Astrocyte (in vitro differentiated cells and primary cell): ENCODE results near the gene ZNF516. TPM values are rescaled to one million over a fixed set of nuclear protein-coding genes. Genes with fewer than 3 reads are reported as not detected.

ENCODE experiments used
- DNase-seq: peaks from one replicate; pipeline ENCODE4 v3.0.0-alpha.2; 2010; ENCODE audit warnings: low read depth
- FAIRE-seq: peaks from 2 replicates; lab custom pipeline; 2011; peaks lifted over from hg19 to GRCh38; lab: Jason Lieb, UNC
- H2AFZ ChIP-seq: 2 replicates; pipeline ENCODE4 v1.6.0; 2012; ENCODE audit warnings: low read depth, low read length, inconsistent platforms
- H3K27ac ChIP-seq: 2 replicates; pipeline ENCODE4 v1.5.1; 2011; ENCODE audit warnings: low read depth, low read length, inconsistent platforms
- H3K27me3 ChIP-seq: 2 replicates; pipeline ENCODE4 v1.6.0; 2011; ENCODE audit warnings: low read length, inconsistent platforms; ENCODE audit not compliant: insufficient read depth
- H3K36me3 ChIP-seq: 2 replicates; pipeline ENCODE4 v1.5.1; 2011; ENCODE audit warnings: low read length, inconsistent platforms; ENCODE audit not compliant: insufficient read depth
- H3K4me1 ChIP-seq: 2 replicates; pipeline ENCODE4 v1.5.1; 2011; ENCODE audit warnings: low read length, inconsistent platforms; ENCODE audit not compliant: insufficient read depth
- H3K4me2 ChIP-seq: 2 replicates; pipeline ENCODE4 v1.6.0; 2012; ENCODE audit warnings: low read length, inconsistent platforms
- H3K4me3 ChIP-seq: 2 replicates; pipeline ENCODE4 v1.5.1; 2011; ENCODE audit warnings: low read depth, mild to moderate bottlenecking, low read length, inconsistent platforms; ENCODE audit not compliant: insufficient read depth
- H3K79me2 ChIP-seq: 2 replicates; pipeline ENCODE4 v1.6.0; 2012; ENCODE audit warnings: mild to moderate bottlenecking, low read length, inconsistent platforms; ENCODE audit not compliant: insufficient read depth
- H3K9ac ChIP-seq: 2 replicates; pipeline ENCODE4 v1.6.0; 2012; ENCODE audit warnings: mild to moderate bottlenecking, low read length, inconsistent platforms
- H3K9me3 ChIP-seq: 2 replicates; pipeline ENCODE4 v1.5.1; 2012; ENCODE audit warnings: low read depth, mild to moderate bottlenecking, low read length, inconsistent platforms; ENCODE audit not compliant: insufficient read depth
- H4K20me1 ChIP-seq: 2 replicates; pipeline ENCODE4 v1.6.0; 2012; ENCODE audit warnings: low read length, inconsistent platforms; ENCODE audit not compliant: insufficient read depth
- H3K27ac Mint-ChIP-seq: one replicate; pipeline ENCODE4 v1.8.0; 2021; ENCODE audit warnings: mild to moderate bottlenecking, mixed read lengths; ENCODE audit not compliant: unreplicated experiment
- H3K27me3 Mint-ChIP-seq: one replicate; pipeline ENCODE4 v1.8.0; 2021; ENCODE audit warnings: low read depth, mixed read lengths; ENCODE audit not compliant: unreplicated experiment
- H3K36me3 Mint-ChIP-seq: one replicate; pipeline ENCODE4 v1.8.0; 2021; ENCODE audit warnings: low read depth, mixed read lengths; ENCODE audit not compliant: unreplicated experiment
- H3K4me1 Mint-ChIP-seq: one replicate; pipeline ENCODE4 v1.8.0; 2021; ENCODE audit warnings: low read depth, mixed read lengths; ENCODE audit not compliant: unreplicated experiment
- H3K4me3 Mint-ChIP-seq: one replicate; pipeline ENCODE4 v1.8.0; 2021; ENCODE audit warnings: mild to moderate bottlenecking, moderate library complexity, mixed read lengths; ENCODE audit not compliant: unreplicated experiment
- H3K9me3 Mint-ChIP-seq: one replicate; pipeline ENCODE4 v1.8.0; 2021; ENCODE audit warnings: mild to moderate bottlenecking, mixed read lengths; ENCODE audit not compliant: unreplicated experiment
- EZH2 ChIP-seq: IDR thresholded peaks from 2 replicates; pipeline ENCODE4 v1.6.1; 2012; ENCODE audit warnings: mild to moderate bottlenecking, low read length, inconsistent platforms; ENCODE audit not compliant: insufficient read depth
- total RNA-seq: library from RNA; stranded (reverse); gene quantifications from 2 replicates; pipeline ENCODE4 v1.2.1, GENCODE V29; 2021
- TF ChIP-seq, protein P1 (sequence below): IDR thresholded peaks from 2 replicates; pipeline ENCODE4 v1.5.1; 2011; ENCODE audit warnings: low read depth, mild to moderate bottlenecking, inconsistent platforms, low read length, moderate library complexity; ENCODE audit not compliant: insufficient read depth

ZNF516 gene
- total RNA-seq, 1 donor from 2014 or later: 59.8 TPM

DNA sequence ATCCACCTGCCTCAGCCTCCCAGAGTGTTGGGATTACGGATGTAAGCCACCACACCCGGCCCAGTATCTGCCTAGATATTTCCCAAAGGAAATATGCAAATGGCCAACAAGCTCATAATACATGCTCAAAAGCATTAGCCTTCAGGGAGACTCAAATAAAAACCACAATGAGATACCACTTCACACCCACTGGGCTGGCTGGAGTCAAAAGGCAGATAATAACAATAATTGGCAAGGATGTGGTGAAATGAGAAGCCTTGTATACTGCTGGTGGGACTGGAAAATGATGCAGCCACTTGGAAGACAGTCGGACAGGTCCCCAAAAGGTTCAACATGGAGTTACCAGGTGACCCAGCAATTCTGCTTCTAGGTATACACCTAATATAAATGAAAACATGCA, 20.5 kb upstream of the ZNF516 start:
- peaks cover 13% of the 10 kb centered on the region for H3K4me1 Mint-ChIP-seq
- TF ChIP-seq EZH2: no peak
- TF ChIP-seq, protein P1, sequence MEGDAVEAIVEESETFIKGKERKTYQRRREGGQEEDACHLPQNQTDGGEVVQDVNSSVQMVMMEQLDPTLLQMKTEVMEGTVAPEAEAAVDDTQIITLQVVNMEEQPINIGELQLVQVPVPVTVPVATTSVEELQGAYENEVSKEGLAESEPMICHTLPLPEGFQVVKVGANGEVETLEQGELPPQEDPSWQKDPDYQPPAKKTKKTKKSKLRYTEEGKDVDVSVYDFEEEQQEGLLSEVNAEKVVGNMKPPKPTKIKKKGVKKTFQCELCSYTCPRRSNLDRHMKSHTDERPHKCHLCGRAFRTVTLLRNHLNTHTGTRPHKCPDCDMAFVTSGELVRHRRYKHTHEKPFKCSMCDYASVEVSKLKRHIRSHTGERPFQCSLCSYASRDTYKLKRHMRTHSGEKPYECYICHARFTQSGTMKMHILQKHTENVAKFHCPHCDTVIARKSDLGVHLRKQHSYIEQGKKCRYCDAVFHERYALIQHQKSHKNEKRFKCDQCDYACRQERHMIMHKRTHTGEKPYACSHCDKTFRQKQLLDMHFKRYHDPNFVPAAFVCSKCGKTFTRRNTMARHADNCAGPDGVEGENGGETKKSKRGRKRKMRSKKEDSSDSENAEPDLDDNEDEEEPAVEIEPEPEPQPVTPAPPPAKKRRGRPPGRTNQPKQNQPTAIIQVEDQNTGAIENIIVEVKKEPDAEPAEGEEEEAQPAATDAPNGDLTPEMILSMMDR: no peak
- H3K27me3 Mint-ChIP-seq: peaks cover 10% of the 10 kb centered on the region
- no peak overlapping the region for H3K4me3 Mint-ChIP-seq
- Histone ChIP-seq H3K4me2 (no peak overlapping the region), H3K27me3 (no peaks in the 10 kb centered on the region), H3K27ac (no peak overlapping the region), H3K9ac (no peak overlapping the region), H3K4me3 (no peak overlapping the region), H4K20me1 (no peaks in the 10 kb centered on the region), H3K4me1 (peaks cover 3% of the 10 kb centered on the region), H3K9me3 (no peaks in the 10 kb centered on the region), H3K36me3 (no peaks in the 10 kb centered on the region), H2AFZ (no peak overlapping the region), H3K79me2 (no peaks in the 10 kb centered on the region)
- H3K9me3 Mint-ChIP-seq: peaks cover 2% of the 10 kb centered on the region
- H3K36me3 Mint-ChIP-seq: no peaks in the 10 kb centered on the region
- H3K27ac Mint-ChIP-seq: no peak overlapping the region
- DNase-seq: no peak
- FAIRE-seq: no peak

DNA sequence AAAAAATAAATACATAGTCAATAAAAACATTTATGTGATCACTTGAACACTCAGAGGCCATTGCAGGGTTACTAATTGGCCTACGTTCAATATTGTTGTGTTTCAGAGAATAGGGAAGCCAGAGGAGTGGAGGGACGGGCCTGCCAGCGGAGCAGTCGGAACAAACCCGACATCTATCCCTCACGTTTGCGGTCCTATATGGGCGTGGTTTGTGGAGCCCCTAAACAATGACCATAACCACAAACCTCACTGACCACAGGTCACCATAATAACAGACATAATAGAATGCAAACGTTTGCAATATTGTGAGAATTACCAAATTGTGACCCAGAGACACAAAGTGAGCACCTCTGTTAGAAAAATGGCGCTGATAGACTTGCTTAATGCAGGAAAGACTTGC, 19.5 kb upstream of the ZNF516 start:
- no peak overlapping the region for H2AFZ ChIP-seq
- Mint-ChIP-seq H3K36me3 (no peaks in the 10 kb centered on the region), H3K4me1 (peaks cover 13% of the 10 kb centered on the region), H3K27me3 (peaks cover 10% of the 10 kb centered on the region), H3K4me3 (no peak overlapping the region), H3K9me3 (peaks cover 2% of the 10 kb centered on the region), H3K27ac (no peak overlapping the region)
- peaks cover 3% of the 10 kb centered on the region for H3K4me1 ChIP-seq
- DNase-seq (no peak), FAIRE-seq (no peak)
- H3K4me3 ChIP-seq: no peak overlapping the region
- no peak overlapping the region for H3K27ac ChIP-seq
- no peak overlapping the region for H3K4me2 ChIP-seq
- no peaks in the 10 kb centered on the region for H3K36me3 ChIP-seq
- H4K20me1 ChIP-seq: no peaks in the 10 kb centered on the region
- H3K9me3 ChIP-seq: no peaks in the 10 kb centered on the region
- TF ChIP-seq EZH2: no peak
- TF ChIP-seq, protein P1: no peak
- no peaks in the 10 kb centered on the region for H3K79me2 ChIP-seq
- H3K9ac ChIP-seq: no peak overlapping the region
- no peaks in the 10 kb centered on the region for H3K27me3 ChIP-seq

DNA sequence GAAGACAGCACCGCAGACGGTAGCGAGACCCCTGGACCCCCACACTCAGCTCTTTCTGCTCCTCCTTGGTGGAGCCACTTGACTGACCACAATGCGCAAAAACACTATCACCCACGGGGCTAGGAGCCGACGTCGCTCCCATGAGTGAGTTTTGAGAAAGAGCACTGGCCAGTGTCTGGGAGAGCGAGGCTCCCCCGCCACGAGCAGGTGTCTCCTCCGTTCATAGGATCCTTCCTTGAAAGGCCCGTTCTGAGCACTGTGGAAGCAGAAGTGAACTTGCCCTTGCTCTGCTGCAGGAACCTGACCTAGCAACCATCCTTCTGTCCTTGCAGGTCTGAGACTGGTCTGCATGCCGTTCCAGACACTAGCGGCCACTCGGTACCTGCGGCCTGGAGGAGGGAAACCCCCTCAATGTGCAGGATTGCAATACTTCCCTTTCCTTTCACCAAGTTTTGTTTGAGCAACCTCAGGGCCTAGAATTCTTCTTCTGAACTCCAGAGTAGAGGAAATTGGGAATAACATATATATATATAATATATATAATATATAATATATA, 12.9 kb upstream of the ZNF516 start:
- Histone ChIP-seq H3K36me3 (no peaks in the 10 kb centered on the region), H3K9ac (no peak overlapping the region), H2AFZ (no peak overlapping the region), H3K79me2 (no peaks in the 10 kb centered on the region), H3K4me1 (no peaks in the 10 kb centered on the region), H4K20me1 (no peaks in the 10 kb centered on the region), H3K27me3 (no peaks in the 10 kb centered on the region), H3K4me2 (no peak overlapping the region), H3K4me3 (no peak overlapping the region), H3K27ac (no peak overlapping the region), H3K9me3 (no peaks in the 10 kb centered on the region)
- no peak for FAIRE-seq
- Mint-ChIP-seq H3K9me3 (no peaks in the 10 kb centered on the region), H3K27ac (no peak overlapping the region), H3K4me3 (no peak overlapping the region), H3K36me3 (no peaks in the 10 kb centered on the region), H3K4me1 (no peaks in the 10 kb centered on the region), H3K27me3 (no peaks in the 10 kb centered on the region)
- TF ChIP-seq EZH2: no peak
- TF ChIP-seq, protein P1: no peak
- DNase-seq: no peak
